Neuron (in vitro differentiated cells): ENCODE measurements around the gene PCDHA13.
"Not testable (repeated sequence)": the region's sequence is repeated elsewhere in the genome, so short reads cannot be mapped to it uniquely, and the experiment has no call there.

Source experiments
- H2AFZ ChIP-seq: one replicate; pipeline ENCODE4 v1.6.1; 2013; ENCODE audit warnings: low read depth, mild to moderate bottlenecking, inconsistent platforms, low read length, moderate library complexity
- H3K27me3 ChIP-seq: one replicate; pipeline ENCODE4 v1.6.1; 2013; ENCODE audit warnings: low read length; ENCODE audit not compliant: insufficient read depth
- H3K36me3 ChIP-seq: one replicate; pipeline ENCODE4 v1.6.1; 2013; ENCODE audit warnings: low read length; ENCODE audit not compliant: insufficient read depth
- H3K4me1 ChIP-seq: one replicate; pipeline ENCODE4 v1.6.1; 2013; ENCODE audit warnings: low read length; ENCODE audit not compliant: insufficient read depth
- H3K4me3 ChIP-seq: 2 replicates; pipeline ENCODE4 v1.5.1; 2013; ENCODE audit warnings: mild to moderate bottlenecking, low read length, moderate library complexity
- H3K9me3 ChIP-seq: one replicate; pipeline ENCODE4 v1.6.1; 2013; ENCODE audit warnings: low read length

PCDHA13 gene

GRCh38 chr5:140857177-140857986 lies 24.5 kb upstream of the PCDHA13 start:
- peaks cover 38% of the 10 kb centered on the region for H3K36me3 ChIP-seq
- H2AFZ ChIP-seq, result no peak overlapping the region
- H3K9me3 ChIP-seq, result peaks cover 46% of the 10 kb centered on the region
- no peaks in the 10 kb centered on the region for H3K27me3 ChIP-seq
- H3K4me3 ChIP-seq, result no peak overlapping the region
- H3K4me1 ChIP-seq, result no peaks in the 10 kb centered on the region

GRCh38 chr5:140857987-140858240 lies 24.0 kb upstream of the PCDHA13 start:
- no peaks in the 10 kb centered on the region for H3K4me1 ChIP-seq
- no peak overlapping the region for H3K4me3 ChIP-seq
- H2AFZ ChIP-seq, result no peak overlapping the region
- peaks cover 43% of the 10 kb centered on the region for H3K36me3 ChIP-seq
- no peaks in the 10 kb centered on the region for H3K27me3 ChIP-seq
- peaks cover 51% of the 10 kb centered on the region for H3K9me3 ChIP-seq

- Histone ChIP-seq H3K27me3 (no peaks in the 10 kb centered on the region), H3K4me1 (no peaks in the 10 kb centered on the region), H3K4me3 (no peak overlapping the region), H3K9me3 (peaks cover 37% of the 10 kb centered on the region), H3K36me3 (peaks cover 29% of the 10 kb centered on the region), H2AFZ (no peak overlapping the region)
These were observed 19.3 kb upstream of the PCDHA13 start for GRCh38 chr5:140862441-140863295.

GRCh38 chr5:140868721-140869554 lies 13.0 kb upstream of the PCDHA13 start, which contains the start of gene PCDHA11:
PCDHA11 (plus strand) TSS chr5:140868957; CDS start chr5:140869104, 147 bp downstream.
- Histone ChIP-seq H2AFZ (no peak within 1 kb of the TSS), H3K4me3 (no peak within 1 kb of the TSS), H3K27me3 (no peaks in the 10 kb centered on the region), H3K9me3 (peaks cover 29% of the 10 kb centered on the region), H3K36me3 (peaks cover 11% of the 10 kb centered on the region), H3K4me1 (no peaks in the 10 kb centered on the region)

GRCh38 chr5:140869555-140869886 lies 12.4 kb upstream of the PCDHA13 start:
- peaks cover 29% of the 10 kb centered on the region for H3K9me3 ChIP-seq
- peaks cover 11% of the 10 kb centered on the region for H3K36me3 ChIP-seq
- no peak overlapping the region for H2AFZ ChIP-seq
- no peaks in the 10 kb centered on the region for H3K4me1 ChIP-seq
- H3K4me3 ChIP-seq, result no peak overlapping the region
- no peaks in the 10 kb centered on the region for H3K27me3 ChIP-seq

GRCh38 chr5:140870221-140871201 lies 11.4 kb upstream of the PCDHA13 start:
- Histone ChIP-seq H2AFZ (no peak overlapping the region), H3K4me1 (no peaks in the 10 kb centered on the region), H3K9me3 (peaks cover 29% of the 10 kb centered on the region), H3K36me3 (peaks cover 11% of the 10 kb centered on the region), H3K4me3 (no peak overlapping the region), H3K27me3 (no peaks in the 10 kb centered on the region)

GRCh38 chr5:140875085-140876065 lies 6.5 kb upstream of the PCDHA13 start, which contains the start of gene PCDHA12:
PCDHA12 (plus strand) TSS chr5:140875308; CDS start chr5:140875473, 165 bp downstream.
- no peaks in the 10 kb centered on the region for H3K4me1 ChIP-seq
- peak within 1 kb of the TSS; percentile 85 for H2AFZ ChIP-seq
- H3K4me3 ChIP-seq, result peak within 1 kb of the TSS; percentile 61
- H3K27me3 ChIP-seq, result no peaks in the 10 kb centered on the region
- H3K9me3 ChIP-seq, result peaks cover 32% of the 10 kb centered on the region
- peaks cover 18% of the 10 kb centered on the region for H3K36me3 ChIP-seq

- not testable (repeated sequence) for H3K4me3 ChIP-seq, H2AFZ ChIP-seq, H3K4me1 ChIP-seq, H3K27me3 ChIP-seq
- Histone ChIP-seq H3K9me3 (peaks cover 26% of the 10 kb centered on the region), H3K36me3 (peaks cover 18% of the 10 kb centered on the region)
These were observed 5.2 kb upstream of the PCDHA13 start for GRCh38 chr5:140876541-140877261.

- no peak overlapping the region for H3K4me3 ChIP-seq
- H3K4me1 ChIP-seq, result no peaks in the 10 kb centered on the region
- H3K9me3 ChIP-seq, result peaks cover 28% of the 10 kb centered on the region
- H2AFZ ChIP-seq, result no peak overlapping the region
- no peaks in the 10 kb centered on the region for H3K27me3 ChIP-seq
- H3K36me3 ChIP-seq, result peaks cover 23% of the 10 kb centered on the region
These were observed 4.7 kb upstream of the PCDHA13 start for GRCh38 chr5:140877262-140877581.

- peaks cover 18% of the 10 kb centered on the region for H3K36me3 ChIP-seq
- H3K27me3 ChIP-seq, result no peaks in the 10 kb centered on the region
- H3K9me3 ChIP-seq, result peaks cover 32% of the 10 kb centered on the region
- no peak overlapping the region for H2AFZ ChIP-seq
- peak overlapping the region; percentile 27 for H3K4me3 ChIP-seq
- H3K4me1 ChIP-seq, result no peaks in the 10 kb centered on the region
These were observed 621 bp downstream of the PCDHA13 start for GRCh38 chr5:140882591-140882899.

- Histone ChIP-seq H3K9me3 (peaks cover 29% of the 10 kb centered on the region), H2AFZ (no peak overlapping the region), H3K4me3 (no peak overlapping the region), H3K4me1 (no peaks in the 10 kb centered on the region), H3K36me3 (peaks cover 13% of the 10 kb centered on the region), H3K27me3 (no peaks in the 10 kb centered on the region)
These were observed 1.4 kb downstream of the PCDHA13 start for GRCh38 chr5:140883373-140883772.
